K562 (cell line): ENCODE data around the gene SHISAL1.

Experiments
- DACH1 ChIP-seq: fragments of 450-650 bp; IDR thresholded peaks from 2 replicates; pipeline ENCODE4 v1.6.1; 2018; ENCODE audit not compliant: partially characterized antibody
- EP300 ChIP-seq: IDR thresholded peaks from 2 replicates; pipeline ENCODE4 v1.6.1; 2012; ENCODE audit warnings: low read length, improper control_type of control experiment
- KAT7 ChIP-seq: sonication (generic); formaldehyde crosslinking; IDR thresholded peaks from 2 replicates; pipeline ENCODE4 v1.8.0; 2022; ENCODE audit warnings: missing genetic modification reagents, mild to moderate bottlenecking, borderline replicate concordance
- MYNN ChIP-seq, 2 experiments: sonication (generic); formaldehyde crosslinking in 1 of 2; IDR thresholded peaks; 2 replicates each; pipeline versions ENCODE4 v1.5.0 to v1.6.1; 2016 to 2020; ENCODE audit warnings: antibody characterized with exemption in 1 of 2, missing genetic modification reagents in 1 of 2
- POLR2A ChIP-seq: fragments of 450-650 bp; conservative IDR thresholded peaks from 2 replicates; pipeline ENCODE4 v1.6.1; 2016
- YBX1 ChIP-seq: fragments of 450-650 bp; IDR thresholded peaks from 2 replicates; pipeline ENCODE4 v1.7.1; 2016; ENCODE audit warnings: mild to moderate bottlenecking
- ZFX ChIP-seq: sonication (generic); formaldehyde crosslinking; IDR thresholded peaks from 2 replicates; pipeline ENCODE4 v1.8.0; 2022; ENCODE audit warnings: mild to moderate bottlenecking, missing genetic modification reagents, moderate library complexity
- ZNF274 ChIP-seq: IDR thresholded peaks from 2 replicates; pipeline ENCODE4 v1.6.1; 2011; ENCODE audit warnings: low read depth, mild to moderate bottlenecking, low read length, moderate library complexity, borderline replicate concordance
- TF ChIP-seq, protein P1 (sequence below): fragments of 250-450 bp; sonication (Bioruptor Pico); IDR thresholded peaks from 2 replicates; pipeline ENCODE4 v1.4.0; 2020; ENCODE audit warnings: mild to moderate bottlenecking, moderate library complexity

DNA sequence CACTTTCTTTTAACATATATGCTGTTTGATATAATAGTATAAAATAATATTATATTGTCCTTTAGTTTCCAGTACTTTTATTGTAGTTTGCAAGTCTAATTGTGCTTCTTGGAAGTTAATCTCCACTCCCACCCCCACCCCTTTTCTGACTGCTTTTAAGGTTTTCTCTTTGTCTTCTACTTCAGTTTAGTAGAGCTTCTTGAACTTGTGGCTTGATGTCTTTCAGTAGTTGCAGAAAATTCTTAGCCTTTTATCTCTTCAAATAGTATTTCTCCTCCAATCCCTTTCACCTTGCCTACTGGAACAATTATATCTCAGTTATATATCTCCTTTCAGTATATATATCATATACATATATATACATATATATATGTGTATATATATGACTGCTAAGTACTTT lies 75.5 kb downstream of the SHISAL1 start:
- TF ChIP-seq, protein P1, sequence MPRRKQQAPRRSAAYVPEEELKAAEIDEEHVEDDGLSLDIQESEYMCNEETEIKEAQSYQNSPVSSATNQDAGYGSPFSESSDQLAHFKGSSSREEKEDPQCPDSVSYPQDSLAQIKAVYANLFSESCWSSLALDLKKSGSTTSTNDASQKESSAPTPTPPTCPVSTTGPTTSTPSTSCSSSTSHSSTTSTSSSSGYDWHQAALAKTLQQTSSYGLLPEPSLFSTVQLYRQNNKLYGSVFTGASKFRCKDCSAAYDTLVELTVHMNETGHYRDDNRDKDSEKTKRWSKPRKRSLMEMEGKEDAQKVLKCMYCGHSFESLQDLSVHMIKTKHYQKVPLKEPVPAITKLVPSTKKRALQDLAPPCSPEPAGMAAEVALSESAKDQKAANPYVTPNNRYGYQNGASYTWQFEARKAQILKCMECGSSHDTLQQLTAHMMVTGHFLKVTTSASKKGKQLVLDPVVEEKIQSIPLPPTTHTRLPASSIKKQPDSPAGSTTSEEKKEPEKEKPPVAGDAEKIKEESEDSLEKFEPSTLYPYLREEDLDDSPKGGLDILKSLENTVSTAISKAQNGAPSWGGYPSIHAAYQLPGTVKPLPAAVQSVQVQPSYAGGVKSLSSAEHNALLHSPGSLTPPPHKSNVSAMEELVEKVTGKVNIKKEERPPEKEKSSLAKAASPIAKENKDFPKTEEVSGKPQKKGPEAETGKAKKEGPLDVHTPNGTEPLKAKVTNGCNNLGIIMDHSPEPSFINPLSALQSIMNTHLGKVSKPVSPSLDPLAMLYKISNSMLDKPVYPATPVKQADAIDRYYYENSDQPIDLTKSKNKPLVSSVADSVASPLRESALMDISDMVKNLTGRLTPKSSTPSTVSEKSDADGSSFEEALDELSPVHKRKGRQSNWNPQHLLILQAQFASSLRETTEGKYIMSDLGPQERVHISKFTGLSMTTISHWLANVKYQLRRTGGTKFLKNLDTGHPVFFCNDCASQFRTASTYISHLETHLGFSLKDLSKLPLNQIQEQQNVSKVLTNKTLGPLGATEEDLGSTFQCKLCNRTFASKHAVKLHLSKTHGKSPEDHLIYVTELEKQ (CRISPR knock-in tag) = no peak
- no peak for TF ChIP-seq KAT7 (CRISPR knock-in tag)
- TF ChIP-seq YBX1 = no peak
- no peak for TF ChIP-seq MYNN (IDR thresholded peaks at IDR 0.05)
- no peak for TF ChIP-seq MYNN (CRISPR knock-in tag; IDR thresholded peaks at IDR 0.05)
- TF ChIP-seq EP300 = no peak
- no peak for TF ChIP-seq ZFX (CRISPR knock-in tag)
- no peak for TF ChIP-seq DACH1
- no peak for TF ChIP-seq POLR2A
- TF ChIP-seq ZNF274 = no peak
